ENCODE results near the gene MRPS27.
A peak's percentile ranks its signal among the peaks of the same experiment; 100 is the strongest.
"Not testable (repeated sequence)": the region's sequence is repeated elsewhere in the genome, so short reads cannot be mapped to it uniquely, and the experiment has no call there.

Gene MRPS27

GRCh38 chr5:72351376-72351775 lies 31.3 kb upstream of the MRPS27 start:
- H3K9me3 Mint-ChIP-seq, result no peaks in the 10 kb centered on the region
- no peak overlapping the region for H3K4me3 Mint-ChIP-seq
- H3K4me1 Mint-ChIP-seq (ENCODE audit: low read depth), result peaks cover 11% of the 10 kb centered on the region
- H3K27me3 Mint-ChIP-seq (ENCODE audit: low read depth), result no peaks in the 10 kb centered on the region
- no peak overlapping the region for H3K27ac Mint-ChIP-seq
- no peak for DNase-seq (ENCODE audit: low spot score)
- H3K36me3 Mint-ChIP-seq (ENCODE audit: low read depth), result peaks cover 11% of the 10 kb centered on the region

GRCh38 chr5:72347801-72348308 lies 27.8 kb upstream of the MRPS27 start:
- H3K4me1 Mint-ChIP-seq (ENCODE audit: low read depth), result peaks cover 11% of the 10 kb centered on the region
- no peak overlapping the region for H3K27ac Mint-ChIP-seq
- H3K27me3 Mint-ChIP-seq (ENCODE audit: low read depth), result no peaks in the 10 kb centered on the region
- peak; percentile 59 for DNase-seq (ENCODE audit: low spot score)
- no peak overlapping the region for H3K4me3 Mint-ChIP-seq
- peaks cover 18% of the 10 kb centered on the region for H3K36me3 Mint-ChIP-seq (ENCODE audit: low read depth)
- H3K9me3 Mint-ChIP-seq, result no peaks in the 10 kb centered on the region

- H3K36me3 Mint-ChIP-seq (ENCODE audit: low read depth), result peaks cover 17% of the 10 kb centered on the region
- H3K4me3 Mint-ChIP-seq, result no peak overlapping the region
- no peaks in the 10 kb centered on the region for H3K9me3 Mint-ChIP-seq
- no peaks in the 10 kb centered on the region for H3K27me3 Mint-ChIP-seq (ENCODE audit: low read depth)
- no peak for DNase-seq (ENCODE audit: low spot score)
- no peak overlapping the region for H3K27ac Mint-ChIP-seq
- peaks cover 11% of the 10 kb centered on the region for H3K4me1 Mint-ChIP-seq (ENCODE audit: low read depth)
Measured at GRCh38 chr5:72346398-72346797, 26.4 kb upstream of the MRPS27 start.

GRCh38 chr5:72338689-72339209 lies 18.7 kb upstream of the MRPS27 start:
- no peak overlapping the region for H3K27ac Mint-ChIP-seq
- H3K36me3 Mint-ChIP-seq (ENCODE audit: low read depth), result peaks cover 22% of the 10 kb centered on the region

GRCh38 chr5:72337159-72337558 lies 17.1 kb upstream of the MRPS27 start:
- Mint-ChIP-seq H3K27me3 (ENCODE audit: low read depth) (no peaks in the 10 kb centered on the region), H3K27ac (no peak overlapping the region), H3K9me3 (no peaks in the 10 kb centered on the region), H3K4me3 (no peak overlapping the region), H3K4me1 (ENCODE audit: low read depth) (no peaks in the 10 kb centered on the region), H3K36me3 (ENCODE audit: low read depth) (peaks cover 22% of the 10 kb centered on the region)
- no peak for DNase-seq (ENCODE audit: low spot score)

More at GRCh38 chr5:72338689-72339209, 18.7 kb upstream of the MRPS27 start:
- no peak overlapping the region for H3K4me3 Mint-ChIP-seq
- H3K27me3 Mint-ChIP-seq (ENCODE audit: low read depth), result no peaks in the 10 kb centered on the region
- H3K4me1 Mint-ChIP-seq (ENCODE audit: low read depth), result no peaks in the 10 kb centered on the region
- H3K9me3 Mint-ChIP-seq, result no peaks in the 10 kb centered on the region
- no peak for DNase-seq (ENCODE audit: low spot score)

GRCh38 chr5:72330712-72331111 lies 10.7 kb upstream of the MRPS27 start:
- Mint-ChIP-seq H3K27me3 (ENCODE audit: low read depth) (no peaks in the 10 kb centered on the region), H3K9me3 (no peaks in the 10 kb centered on the region), H3K36me3 (ENCODE audit: low read depth) (peaks cover 37% of the 10 kb centered on the region), H3K4me1 (ENCODE audit: low read depth) (no peaks in the 10 kb centered on the region), H3K4me3 (no peak overlapping the region), H3K27ac (no peak overlapping the region)
- no peak for DNase-seq (ENCODE audit: low spot score)

- peaks cover 44% of the 10 kb centered on the region for H3K36me3 Mint-ChIP-seq (ENCODE audit: low read depth)
Measured at GRCh38 chr5:72328172-72328571, 8.1 kb upstream of the MRPS27 start.

GRCh38 chr5:72326306-72326649 lies 6.2 kb upstream of the MRPS27 start:
- Mint-ChIP-seq H3K27me3 (ENCODE audit: low read depth) (no peaks in the 10 kb centered on the region), H3K4me1 (ENCODE audit: low read depth) (peaks cover 7% of the 10 kb centered on the region), H3K9me3 (no peaks in the 10 kb centered on the region), H3K36me3 (ENCODE audit: low read depth) (peaks cover 44% of the 10 kb centered on the region), H3K4me3 (no peak overlapping the region), H3K27ac (no peak overlapping the region)
- no peak for DNase-seq (ENCODE audit: low spot score)

More at GRCh38 chr5:72328172-72328571, 8.1 kb upstream of the MRPS27 start:
- H3K4me3 Mint-ChIP-seq, result no peak overlapping the region
- no peaks in the 10 kb centered on the region for H3K27me3 Mint-ChIP-seq (ENCODE audit: low read depth)
- no peak overlapping the region for H3K27ac Mint-ChIP-seq
- no peak for DNase-seq (ENCODE audit: low spot score)
- H3K9me3 Mint-ChIP-seq, result no peaks in the 10 kb centered on the region
- H3K4me1 Mint-ChIP-seq (ENCODE audit: low read depth), result peaks cover 3% of the 10 kb centered on the region

GRCh38 chr5:72325566-72326305 lies 5.7 kb upstream of the MRPS27 start:
- Mint-ChIP-seq H3K9me3 (no peaks in the 10 kb centered on the region), H3K27ac (no peak overlapping the region), H3K4me1 (ENCODE audit: low read depth) (peaks cover 10% of the 10 kb centered on the region), H3K36me3 (ENCODE audit: low read depth) (peaks cover 40% of the 10 kb centered on the region), H3K27me3 (ENCODE audit: low read depth) (no peaks in the 10 kb centered on the region), H3K4me3 (no peak overlapping the region)
- DNase-seq (ENCODE audit: low spot score), result no peak

GRCh38 chr5:72324189-72324825 lies 4.3 kb upstream of the MRPS27 start:
- DNase-seq (ENCODE audit: low spot score), result no peak
- Mint-ChIP-seq H3K27ac (no peak overlapping the region), H3K36me3 (ENCODE audit: low read depth) (peaks cover 33% of the 10 kb centered on the region), H3K9me3 (no peaks in the 10 kb centered on the region), H3K27me3 (ENCODE audit: low read depth) (no peaks in the 10 kb centered on the region), H3K4me1 (ENCODE audit: low read depth) (peaks cover 13% of the 10 kb centered on the region), H3K4me3 (no peak overlapping the region)

GRCh38 chr5:72319435-72319975 lies 535 bp downstream of the MRPS27 start:
- peaks cover 26% of the 10 kb centered on the region for H3K36me3 Mint-ChIP-seq (ENCODE audit: low read depth)
- H3K4me1 Mint-ChIP-seq (ENCODE audit: low read depth), result peaks cover 37% of the 10 kb centered on the region
- not testable (repeated sequence) for H3K9me3 Mint-ChIP-seq; DNase-seq (ENCODE audit: low spot score); H3K27me3 Mint-ChIP-seq (ENCODE audit: low read depth)
- H3K27ac Mint-ChIP-seq, result peak overlapping the region; percentile 92
- H3K4me3 Mint-ChIP-seq, result peak overlapping the region; percentile 99

GRCh38 chr5:72314571-72315172 lies 5.4 kb downstream of the MRPS27 start:
- no peaks in the 10 kb centered on the region for H3K9me3 Mint-ChIP-seq
- no peak for DNase-seq (ENCODE audit: low spot score)
- peaks cover 30% of the 10 kb centered on the region for H3K36me3 Mint-ChIP-seq (ENCODE audit: low read depth)
- H3K27ac Mint-ChIP-seq, result peak overlapping the region; percentile 36
- H3K27me3 Mint-ChIP-seq (ENCODE audit: low read depth), result no peaks in the 10 kb centered on the region
- H3K4me1 Mint-ChIP-seq (ENCODE audit: low read depth), result peaks cover 28% of the 10 kb centered on the region
- peak overlapping the region; percentile 26 for H3K4me3 Mint-ChIP-seq

- no peak overlapping the region for H3K27ac Mint-ChIP-seq
- H3K9me3 Mint-ChIP-seq, result no peaks in the 10 kb centered on the region
- H3K36me3 Mint-ChIP-seq (ENCODE audit: low read depth), result peaks cover 38% of the 10 kb centered on the region
- no peak for DNase-seq (ENCODE audit: low spot score)
- no peaks in the 10 kb centered on the region for H3K27me3 Mint-ChIP-seq (ENCODE audit: low read depth)
- peaks cover 27% of the 10 kb centered on the region for H3K4me1 Mint-ChIP-seq (ENCODE audit: low read depth)
- no peak overlapping the region for H3K4me3 Mint-ChIP-seq
Measured at GRCh38 chr5:72313141-72313540, 6.9 kb downstream of the MRPS27 start.

GRCh38 chr5:72308853-72309191 lies 11.2 kb downstream of the MRPS27 start:
- Mint-ChIP-seq H3K36me3 (ENCODE audit: low read depth) (peaks cover 38% of the 10 kb centered on the region), H3K27me3 (ENCODE audit: low read depth) (no peaks in the 10 kb centered on the region), H3K27ac (peak overlapping the region; percentile 95), H3K4me1 (ENCODE audit: low read depth) (peaks cover 25% of the 10 kb centered on the region), H3K9me3 (no peaks in the 10 kb centered on the region), H3K4me3 (peak overlapping the region; percentile 78)
- no peak for DNase-seq (ENCODE audit: low spot score)
